Right lung (tissue), 10 donors: ENCODE measurements around the gene LCN1. TPM values are rescaled to one million over a fixed set of nuclear protein-coding genes. Genes with fewer than 3 reads are reported as not detected.

Experiments
- DNase-seq, 2 donors: peaks; one replicate each; pipeline ENCODE4 v3.0.0-alpha.2; 2013
- long read RNA-seq, 8 donors: transcript quantifications; one replicate each; lab custom pipeline, GENCODE V29; 2026
- polyA plus RNA-seq, 5 donors: library from polyadenylated mRNA; unstranded; fragments of 120-200 nt; gene quantifications; one replicate each; pipeline versions ENCODE4 v1.2.1 to v1.2.3, GENCODE V29; 2013; ENCODE audit warnings: inconsistent platforms in 1 of 5, low replicate concordance in 1 of 5; ENCODE audit not compliant: insufficient read length in 5 of 5, insufficient read depth in 1 of 5

Gene LCN1
- not detected for polyA plus RNA-seq
- long read RNA-seq, donor 1, result 0 reads
- long read RNA-seq, donor 2, result 0 reads
- long read RNA-seq, donor 3, result 0 reads
- long read RNA-seq, donor 4, result 0 reads
- long read RNA-seq, donor 5, result 0 reads
- long read RNA-seq, donor 6, result 0 reads
- long read RNA-seq, donor 7, result 0 reads
- long read RNA-seq, donor 8, result 0 reads

DNA sequence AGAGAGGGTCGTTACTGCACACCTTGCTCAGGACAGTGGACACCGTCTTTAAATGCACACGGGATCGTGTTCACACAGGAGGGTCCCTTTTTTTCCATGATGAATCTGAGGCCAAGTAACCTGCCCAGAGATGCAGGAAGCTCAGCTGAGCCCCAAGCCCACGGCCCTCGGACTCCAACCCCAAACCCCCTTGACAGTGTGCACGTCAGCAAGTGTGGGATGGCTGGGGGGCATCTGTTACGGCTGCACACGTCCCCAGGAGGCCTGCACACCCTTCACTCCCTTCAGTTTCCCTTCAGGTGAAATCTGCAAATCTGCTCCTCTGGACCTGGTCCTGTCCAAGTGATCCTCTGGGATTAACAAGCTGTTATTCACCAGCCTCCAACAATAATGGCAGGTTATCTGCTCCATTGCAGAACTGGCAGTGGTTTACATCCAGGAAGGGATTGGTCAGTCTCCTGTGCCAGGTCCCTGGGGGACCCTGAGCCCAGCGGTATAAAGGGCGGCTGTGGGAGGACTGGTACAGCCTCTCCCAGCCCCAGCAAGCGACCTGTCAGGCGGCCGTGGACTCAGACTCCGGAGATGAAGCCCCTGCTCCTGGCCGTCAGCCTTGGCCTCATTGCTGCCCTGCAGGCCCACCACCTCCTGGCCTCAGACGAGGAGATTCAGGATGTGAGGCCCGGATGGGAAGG lies at the start of gene LCN1:
Gene LCN1, plus strand, starts transcription at position 525 of the 692 bp plus-strand sequence. Its CDS starts 58 bp downstream, at position 583.
- DNase-seq, result no peak

DNA sequence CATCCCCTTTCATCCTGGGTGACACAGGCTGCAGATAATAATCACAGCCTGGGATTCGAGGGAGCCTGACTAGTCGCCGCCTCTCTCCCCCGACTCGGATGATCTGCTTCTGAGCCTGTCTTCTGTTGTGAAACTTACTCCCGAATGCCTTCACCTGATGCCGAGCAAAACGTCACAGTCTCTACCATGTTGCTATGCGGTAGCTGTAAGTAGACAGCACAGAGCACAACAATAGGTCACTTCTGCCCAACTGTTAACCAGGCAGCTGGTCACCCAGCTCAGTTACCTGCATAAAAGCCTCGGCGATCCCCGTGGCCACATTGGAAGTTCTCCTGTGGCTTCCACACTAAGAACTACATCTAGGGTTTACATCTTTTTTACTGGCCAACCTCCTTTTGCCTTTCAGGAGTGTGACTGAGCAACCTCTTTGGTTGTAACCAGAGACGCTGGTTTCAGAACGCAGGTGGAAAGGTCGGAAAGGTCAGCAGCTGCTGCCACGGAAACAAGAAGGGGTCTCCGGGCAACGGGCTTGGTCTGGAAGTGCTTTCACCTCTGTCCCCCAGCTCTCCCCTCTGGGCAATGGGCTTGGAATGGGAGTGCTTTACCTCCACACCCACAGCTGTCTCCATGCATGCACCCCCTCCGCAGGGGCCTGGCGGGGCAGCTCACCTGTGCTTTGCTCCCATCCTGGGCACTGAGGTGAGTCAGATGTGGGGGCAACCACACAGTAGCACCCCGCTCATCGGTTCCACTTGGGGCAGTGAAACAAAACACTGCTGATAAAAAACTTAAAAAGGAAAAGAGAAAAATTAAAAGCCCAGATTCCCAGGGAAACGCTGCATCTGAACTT lies 49.2 kb upstream of the LCN1 start:
- DNase-seq, result no peak

DNA sequence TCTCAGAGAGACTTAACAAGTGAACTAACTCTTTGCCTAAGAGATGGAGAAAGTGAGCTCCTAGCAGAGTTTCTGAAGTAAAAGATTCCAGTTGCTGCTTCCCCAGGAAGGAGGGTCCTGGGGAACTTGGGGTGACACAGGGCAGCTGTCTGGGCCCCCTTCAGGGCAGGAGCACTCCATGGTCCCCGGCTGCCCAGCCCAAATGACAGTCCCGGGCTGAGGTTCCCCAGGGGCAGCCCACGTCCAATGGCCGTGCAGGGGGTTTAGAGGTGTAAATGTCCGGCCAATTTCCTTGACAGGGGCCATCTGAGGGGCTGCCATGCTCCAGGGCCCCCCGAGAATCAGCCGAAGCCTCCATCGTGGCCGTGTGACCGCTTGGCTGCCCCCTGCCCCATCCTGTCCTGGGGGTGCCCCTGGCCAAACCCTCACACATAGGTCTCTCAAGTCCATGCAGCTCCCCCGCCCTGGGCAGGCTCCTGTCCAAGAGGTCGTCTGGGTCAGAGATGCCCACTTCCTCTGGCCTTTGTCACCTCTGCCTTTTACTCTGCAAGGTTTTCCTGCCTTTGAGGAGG lies 47.2 kb upstream of the LCN1 start:
- DNase-seq, result no peak

DNA sequence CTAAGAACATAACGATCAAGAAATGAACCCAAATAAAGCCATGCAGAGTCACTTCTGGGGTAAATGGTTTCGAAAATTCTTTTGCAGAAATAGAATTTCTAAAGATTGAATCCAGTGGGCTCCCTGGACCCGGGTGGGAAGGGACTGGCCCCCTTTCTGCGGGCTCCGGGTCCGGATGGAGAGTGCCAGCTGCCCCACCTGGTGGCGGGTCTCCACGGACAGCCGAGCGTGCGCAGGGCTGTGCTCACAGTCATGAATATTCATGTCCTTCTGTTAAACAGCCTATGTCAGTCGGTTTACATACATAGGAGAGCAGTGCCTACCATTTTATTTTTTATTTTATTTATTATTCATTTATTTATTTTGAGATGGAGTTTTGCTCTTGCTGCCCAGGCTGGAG lies 46.3 kb upstream of the LCN1 start:
- no peak for DNase-seq

DNA sequence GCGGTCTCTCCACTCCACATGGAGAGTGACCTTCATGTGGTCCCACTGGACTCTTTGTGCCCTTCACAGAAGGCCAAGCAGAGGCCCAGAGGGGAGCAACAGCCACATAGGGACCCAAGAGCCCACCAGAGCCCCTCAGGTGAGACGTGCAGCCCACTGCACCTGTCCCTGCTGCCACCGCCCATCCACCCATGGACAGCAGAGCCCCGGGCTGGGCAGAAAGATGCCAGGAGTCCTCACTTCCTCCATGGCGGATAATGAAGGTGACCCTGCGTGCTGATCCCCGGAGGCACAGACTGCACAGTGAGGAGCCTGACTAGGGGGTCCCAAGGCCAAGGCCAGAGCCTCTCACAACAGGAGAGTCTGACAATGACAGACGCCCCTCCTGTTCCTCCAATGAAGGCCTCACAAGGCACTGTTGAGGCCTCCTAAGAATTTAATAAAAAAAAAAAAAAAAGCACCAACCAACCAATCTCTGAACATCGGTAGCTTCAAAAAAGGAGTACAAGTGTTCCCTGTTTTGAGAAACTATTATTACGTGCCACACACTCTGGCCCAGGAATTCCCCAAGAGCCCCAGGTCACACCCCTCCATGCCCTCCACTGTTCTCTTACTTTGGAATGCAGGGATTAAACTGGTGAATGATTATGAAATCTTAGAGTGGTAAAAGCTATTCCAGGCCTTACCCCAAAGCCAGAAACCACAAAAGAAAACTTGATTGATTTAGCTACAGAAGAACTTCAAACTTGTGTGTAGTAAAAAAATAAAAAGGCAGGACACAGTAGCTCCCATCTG lies 44.5 kb upstream of the LCN1 start:
- DNase-seq, result no peak

DNA sequence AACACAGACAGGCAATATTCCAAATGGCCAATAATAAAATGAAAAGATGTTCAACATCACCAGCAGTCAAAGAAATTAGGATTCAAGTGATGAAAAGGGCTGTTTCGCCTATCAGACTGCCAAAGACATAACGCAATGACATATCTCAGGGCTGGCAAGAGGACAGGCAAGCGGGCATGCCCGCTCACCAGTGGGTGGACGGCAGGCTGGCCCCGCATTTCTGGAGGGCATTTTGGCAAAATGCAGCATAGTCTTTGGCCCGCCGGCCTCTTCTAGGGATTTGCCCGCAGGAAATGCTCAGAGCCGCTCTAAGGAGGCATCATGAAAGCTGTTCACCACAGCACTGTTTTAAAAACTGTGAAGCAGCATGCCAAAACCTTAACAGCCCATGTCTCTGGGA lies 43.0 kb upstream of the LCN1 start:
- no peak for DNase-seq

DNA sequence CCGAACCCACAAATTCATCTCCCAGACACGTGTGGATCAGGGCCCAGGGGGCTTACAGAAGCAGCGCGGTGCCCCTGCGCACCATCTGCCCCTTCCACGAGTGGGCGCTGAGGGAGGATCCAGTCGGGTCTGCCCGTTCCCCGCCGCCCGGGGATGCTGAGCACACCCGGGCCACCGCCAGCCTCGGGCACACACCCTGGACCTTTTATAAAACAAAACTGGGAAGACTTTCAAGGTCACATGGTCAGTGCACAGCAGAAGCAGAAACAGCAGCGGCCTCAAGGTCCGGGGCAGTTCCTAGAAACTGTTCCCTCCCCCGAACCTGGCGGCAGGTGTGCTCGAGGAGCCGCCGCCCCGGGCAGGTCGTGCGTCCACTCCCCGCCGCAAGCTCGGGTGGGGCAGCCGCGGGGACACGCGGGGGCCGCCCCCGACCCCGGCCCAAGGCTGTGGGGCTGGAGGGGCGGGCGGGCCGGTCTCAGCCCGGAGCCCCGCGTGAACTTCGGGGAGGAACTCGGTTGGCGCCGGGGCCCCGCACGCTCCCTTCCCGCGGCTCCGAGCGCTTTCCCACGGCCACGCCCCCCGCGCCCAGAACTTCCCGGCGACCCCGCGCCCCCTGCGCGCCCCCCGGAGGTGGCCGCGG lies 42.3 kb upstream of the LCN1 start:
- DNase-seq, result no peak

DNA sequence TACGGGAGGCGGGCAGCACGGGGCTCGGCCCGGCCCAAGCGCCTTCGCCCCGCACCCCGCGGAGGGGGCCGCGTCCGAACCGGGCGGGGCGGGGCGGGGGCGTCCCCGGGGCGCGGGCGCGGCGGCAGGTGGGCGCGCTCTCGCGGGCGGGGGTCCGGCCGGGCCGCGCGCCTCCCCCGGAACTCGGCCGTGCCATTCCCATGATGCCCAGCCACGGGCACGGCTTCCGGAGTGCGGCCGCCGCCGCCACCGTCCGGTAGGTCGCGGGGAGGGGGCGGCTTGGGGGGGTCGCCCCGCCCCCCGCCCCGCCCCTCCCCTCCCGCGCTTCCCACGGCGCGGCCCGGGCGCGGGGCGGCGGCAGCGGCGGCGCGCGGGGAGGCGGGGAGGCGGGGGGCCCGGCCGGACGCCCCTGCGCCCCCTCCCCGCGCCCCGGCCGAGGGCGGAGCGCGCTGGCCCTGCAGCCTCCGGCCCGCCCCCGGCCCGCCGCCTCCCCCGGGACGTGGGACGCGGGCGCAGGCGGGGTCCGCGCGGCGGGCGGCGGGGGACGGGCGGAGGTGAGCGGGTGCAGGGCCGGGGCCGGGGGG lies 41.7 kb upstream of the LCN1 start, which contains the start of gene PPP1R26:
Gene PPP1R26, plus strand, starts transcription at position 314 of the 584 bp plus-strand sequence. CDS start 4,729 bp downstream, outside the sequence.
- no peak for DNase-seq

DNA sequence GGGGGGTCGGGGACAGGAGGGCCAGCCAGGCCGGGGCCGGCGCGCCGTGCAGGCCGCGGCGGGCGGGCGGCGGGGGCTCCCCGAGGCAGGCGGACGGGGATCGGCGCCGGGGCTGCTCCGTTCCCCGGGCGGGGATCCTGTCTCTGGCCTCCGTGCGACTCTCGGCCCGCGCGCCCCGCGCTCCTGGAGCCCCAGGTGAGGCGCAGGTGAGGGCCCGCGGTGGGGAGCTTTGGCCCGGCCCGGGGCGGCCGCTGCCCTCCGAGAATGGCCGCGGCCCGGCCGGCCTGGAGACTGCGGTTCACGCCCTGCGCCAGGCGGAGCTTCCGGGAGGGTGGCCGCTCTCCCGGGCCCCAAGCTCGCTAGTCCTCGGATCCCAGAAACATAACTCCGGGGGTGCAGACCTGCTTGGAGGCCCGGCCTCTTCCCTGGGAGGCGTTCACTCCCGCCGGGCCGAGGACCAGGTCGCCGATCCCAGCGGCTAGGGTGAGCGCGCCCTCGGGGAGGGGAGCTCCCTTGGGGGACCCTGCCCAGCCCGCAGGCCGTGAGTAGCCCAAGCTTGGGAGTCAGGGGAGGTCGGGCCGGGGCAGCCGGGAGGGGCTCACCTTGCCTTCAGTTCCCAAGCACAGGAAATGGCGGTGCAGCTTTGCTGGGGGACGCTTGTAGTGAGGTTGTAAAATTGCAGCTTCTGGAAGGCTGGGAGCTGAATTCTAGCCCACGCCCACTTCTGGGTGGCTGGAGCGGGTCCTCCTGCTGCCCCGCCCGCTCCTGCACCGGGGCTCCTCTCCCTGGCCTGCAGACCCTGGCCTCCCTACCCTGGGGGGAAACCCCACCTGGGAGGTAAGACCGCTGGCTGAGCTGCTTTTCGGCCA lies 40.9 kb upstream of the LCN1 start:
- DNase-seq, result no peak

DNA sequence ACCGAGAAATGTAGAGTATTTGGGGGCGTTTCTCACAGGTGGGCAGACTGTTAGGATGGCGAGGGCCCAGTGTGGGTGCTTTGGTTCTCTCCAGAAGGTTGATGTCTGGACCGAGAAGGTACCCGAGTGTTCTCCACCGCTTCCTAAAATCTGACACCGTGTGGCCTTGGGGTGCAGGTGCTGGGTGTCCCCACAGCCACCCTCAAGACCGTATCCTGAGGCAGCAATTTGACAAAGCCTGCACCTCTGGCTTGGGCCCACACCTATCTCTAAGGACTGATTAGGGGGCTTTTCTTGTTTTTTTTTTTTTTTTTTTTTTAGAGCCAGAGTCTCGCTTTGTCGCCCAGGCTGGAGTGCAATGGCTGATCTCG lies 40.3 kb upstream of the LCN1 start:
- no peak for DNase-seq

DNA sequence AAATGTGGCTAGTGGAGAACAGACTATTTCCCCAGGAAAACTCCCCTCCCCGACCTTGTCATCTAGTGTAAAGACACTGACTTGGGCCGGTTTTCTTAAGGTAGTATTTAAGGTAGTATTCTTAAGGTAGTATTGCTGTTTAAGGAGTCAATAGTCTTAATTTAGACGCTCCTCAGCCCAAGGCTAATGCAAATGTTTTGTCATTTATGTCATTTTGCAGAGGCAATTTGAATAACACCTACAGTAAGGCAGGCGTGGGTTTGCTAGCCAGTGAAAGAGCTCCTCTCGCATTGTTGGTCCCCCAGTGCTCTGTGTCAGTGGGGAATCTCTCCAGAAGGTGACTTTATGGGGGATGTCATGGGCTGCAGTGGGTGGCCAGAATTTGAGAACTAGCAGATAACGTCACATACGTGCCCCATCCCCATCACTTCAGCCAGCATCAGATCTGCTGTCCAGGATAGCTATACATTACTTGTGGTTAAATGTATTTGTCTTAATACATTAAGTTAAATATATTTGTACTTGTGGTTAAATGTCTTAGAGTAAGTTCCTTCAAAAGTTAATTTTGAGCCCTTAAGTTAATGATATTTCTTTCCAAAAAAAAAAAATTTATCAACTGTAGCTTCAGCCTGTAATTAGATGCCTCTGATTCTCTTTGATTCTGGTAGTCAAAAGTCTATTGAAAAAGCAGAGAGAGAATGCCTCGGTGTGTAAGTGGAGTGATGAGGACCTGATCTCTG lies 39.1 kb upstream of the LCN1 start:
- no peak for DNase-seq

DNA sequence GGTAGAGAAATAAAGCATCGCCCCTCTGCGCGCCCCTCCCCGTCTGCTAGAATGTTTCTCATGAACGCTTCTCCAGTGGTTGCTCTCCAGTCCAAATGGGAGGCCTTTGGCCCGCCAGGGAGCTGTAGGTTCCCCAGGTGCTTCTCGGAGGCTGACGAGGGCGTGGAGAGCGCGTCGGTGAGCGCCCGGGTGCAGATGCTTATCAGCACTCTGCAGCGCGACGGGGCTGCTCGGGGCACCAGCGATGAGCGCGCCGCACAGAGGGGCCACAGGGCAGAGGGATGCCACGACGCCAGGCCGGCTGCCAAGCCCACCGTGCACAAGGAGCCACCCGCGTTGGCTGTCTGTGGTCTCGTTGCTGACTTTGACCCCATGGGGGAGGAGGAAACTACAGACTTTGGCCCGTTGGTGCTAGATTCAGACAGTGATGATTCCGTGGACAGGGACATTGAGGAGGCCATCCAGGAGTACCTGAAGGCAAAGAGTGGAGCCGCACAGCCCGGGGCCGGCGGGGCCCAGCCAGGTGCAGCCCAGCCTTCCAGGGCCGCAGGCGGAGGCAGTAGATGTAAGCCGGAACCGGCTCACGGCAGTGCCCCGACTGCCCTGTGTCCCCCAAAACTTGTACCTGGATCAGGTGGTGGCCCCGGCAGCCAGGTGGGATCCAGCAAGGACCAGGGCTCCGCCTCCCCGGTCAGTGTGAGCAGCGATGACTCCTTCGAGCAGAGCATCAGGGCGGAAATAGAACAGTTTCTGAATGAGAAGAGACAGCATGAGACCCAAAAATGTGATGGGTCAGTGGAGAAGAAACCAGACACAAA lies 36.6 kb upstream of the LCN1 start:
- DNase-seq, result no peak

DNA sequence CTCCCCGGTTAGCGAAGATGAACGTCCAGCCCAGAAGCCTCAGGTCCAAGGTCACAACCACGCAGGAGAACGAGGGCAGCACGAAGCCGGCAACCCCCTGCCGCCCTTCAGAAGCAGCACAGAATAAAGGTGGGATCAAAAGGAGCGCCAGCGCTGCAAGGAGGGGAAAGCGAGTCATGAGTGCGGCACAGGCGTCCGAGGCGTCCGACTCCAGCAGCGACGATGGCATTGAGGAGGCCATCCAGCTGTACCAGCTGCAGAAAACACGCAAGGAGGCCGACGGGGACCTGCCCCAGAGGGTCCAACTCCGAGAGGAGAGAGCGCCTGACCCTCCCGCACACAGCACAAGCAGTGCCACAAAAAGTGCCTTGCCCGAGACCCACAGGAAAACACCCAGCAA lies 35.9 kb upstream of the LCN1 start:
- no peak for DNase-seq

DNA sequence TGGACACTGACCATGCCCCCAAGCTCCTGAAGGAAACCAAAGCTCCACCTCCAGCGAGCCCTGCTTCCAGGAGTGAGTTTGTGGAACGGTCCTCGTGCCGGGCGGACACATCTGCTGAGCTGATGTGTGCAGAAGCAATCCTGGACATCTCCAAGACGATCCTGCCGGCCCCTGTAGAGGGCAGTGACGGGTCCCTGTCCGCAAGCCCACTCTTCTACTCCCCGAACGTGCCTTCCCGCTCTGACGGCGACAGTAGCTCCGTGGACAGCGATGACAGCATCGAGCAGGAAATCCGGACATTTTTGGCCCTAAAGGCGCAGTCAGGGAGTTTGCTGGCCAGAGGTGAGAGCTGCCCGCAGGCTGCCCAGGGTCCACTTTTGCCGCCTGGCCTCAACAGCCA lies 35.4 kb upstream of the LCN1 start:
- DNase-seq, result no peak

DNA sequence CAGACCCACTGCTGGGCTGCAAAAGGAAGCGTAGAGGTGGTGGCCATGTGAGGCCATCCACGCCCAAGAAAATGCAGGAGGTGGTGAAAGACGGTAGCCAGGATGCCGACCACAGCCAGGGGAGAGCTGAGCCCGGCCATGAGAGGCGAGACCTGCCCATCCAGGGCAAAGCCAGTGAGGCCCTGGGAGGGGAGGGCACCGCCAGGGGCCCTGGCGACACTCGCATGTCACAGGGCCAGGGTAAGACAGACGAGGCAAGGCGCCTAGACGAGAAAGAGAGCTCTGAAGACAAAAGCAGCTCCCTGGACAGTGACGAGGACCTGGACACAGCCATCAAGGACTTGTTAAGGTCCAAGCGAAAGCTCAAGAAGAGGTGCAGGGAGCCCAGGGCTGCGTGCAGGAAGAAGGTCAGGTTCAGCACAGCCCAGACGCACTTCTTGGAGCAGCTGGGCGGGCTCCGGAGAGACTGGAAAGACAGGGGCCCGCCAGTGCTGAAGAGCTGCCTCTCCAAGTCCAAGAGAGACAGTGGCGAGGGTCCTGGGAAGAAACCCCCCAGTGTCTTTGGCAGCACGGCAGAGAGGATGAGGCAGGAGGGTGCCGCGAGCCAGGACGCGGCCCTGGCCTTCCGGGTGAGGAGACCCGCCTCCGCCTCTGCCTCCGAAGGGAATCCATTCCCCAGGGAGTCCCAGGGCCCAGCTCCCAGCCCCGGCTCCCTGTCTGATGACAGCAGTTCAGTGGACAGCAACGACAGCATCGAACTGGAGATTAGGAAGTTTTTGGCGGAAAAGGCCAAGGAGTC lies 34.8 kb upstream of the LCN1 start:
- DNase-seq, result no peak

DNA sequence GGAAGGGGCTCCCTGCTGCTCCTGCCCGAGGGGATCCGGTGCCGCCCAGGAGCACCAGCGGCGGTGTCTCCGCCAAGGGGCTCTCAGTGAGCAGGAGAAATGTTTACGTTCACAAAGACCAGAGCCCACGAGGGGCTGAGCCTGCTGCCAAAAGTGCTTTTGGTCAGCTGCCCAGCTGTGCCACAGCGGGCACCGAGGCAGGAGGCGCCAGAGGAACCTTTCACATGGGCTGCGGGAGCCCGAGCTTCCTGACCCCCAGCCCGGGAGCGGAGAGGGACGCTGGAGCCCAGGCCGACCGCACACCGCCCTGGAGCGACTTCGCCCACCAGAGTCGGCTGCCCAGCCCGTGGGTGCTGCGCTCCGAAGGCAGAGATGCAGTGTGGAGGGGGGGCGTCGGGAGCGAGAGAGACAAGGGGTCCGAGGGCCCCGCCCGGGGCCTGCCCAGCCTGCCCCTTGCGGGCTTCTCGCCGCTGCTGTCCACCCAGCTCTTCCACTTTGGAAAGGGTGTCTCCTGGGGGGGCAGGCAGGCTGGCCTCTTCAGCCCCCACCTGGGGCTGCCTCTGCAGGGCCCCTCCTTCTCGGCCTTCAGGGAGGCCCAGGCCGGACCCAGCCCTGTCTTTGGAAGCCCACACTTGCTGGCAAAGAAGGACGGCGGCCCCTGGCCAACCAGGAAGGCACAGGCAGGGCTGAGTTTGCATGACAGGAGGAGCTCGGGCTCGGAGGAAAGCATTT lies 33.8 kb upstream of the LCN1 start:
- no peak for DNase-seq

DNA sequence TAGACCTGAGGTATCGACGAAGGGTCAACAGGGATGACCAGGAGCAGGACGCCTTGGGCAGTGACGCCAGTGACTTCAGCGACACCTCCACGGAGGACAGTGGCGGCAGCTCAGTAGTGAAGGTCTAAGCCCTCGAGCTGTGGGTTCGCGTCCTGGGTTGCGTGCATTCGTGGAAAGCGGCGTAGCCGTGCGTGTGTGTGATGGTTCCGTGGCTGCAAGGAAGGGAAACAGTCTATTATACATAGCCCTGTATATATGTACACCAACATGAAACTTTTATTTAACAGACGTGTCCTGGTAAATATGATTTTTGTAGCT lies 33.3 kb upstream of the LCN1 start:
- no peak for DNase-seq
